Trophoblast cell (in vitro differentiated cells and primary cell): ENCODE results near the gene ZNF618. TPM values are rescaled to one million over a fixed set of nuclear protein-coding genes. Genes with fewer than 3 reads are reported as not detected.
A peak's percentile ranks its signal among the peaks of the same experiment; 100 is the strongest.

Experiments used
- DNase-seq, 2 donors: peaks; one replicate each; pipeline ENCODE4 v3.0.0-alpha.2; 2016
- H2AFZ ChIP-seq: 2 replicates; pipeline ENCODE4 v1.6.1; 2013; ENCODE audit warnings: low read length, moderate library complexity, mild to moderate bottlenecking; ENCODE audit not compliant: insufficient read depth, poor library complexity
- H2AK5ac ChIP-seq: 2 replicates; pipeline ENCODE4 v1.6.1; 2013; ENCODE audit warnings: mild to moderate bottlenecking, low read length
- H2BK120ac ChIP-seq: 2 replicates; pipeline ENCODE4 v1.6.1; 2013; ENCODE audit warnings: low read length, mild to moderate bottlenecking, moderate library complexity; ENCODE audit not compliant: insufficient read depth, poor library complexity
- H2BK12ac ChIP-seq: 2 replicates; pipeline ENCODE4 v1.6.1; 2013; ENCODE audit warnings: mild to moderate bottlenecking, low read length, moderate library complexity
- H2BK5ac ChIP-seq: 2 replicates; pipeline ENCODE4 v1.6.1; 2013; ENCODE audit warnings: low read length, low read depth, moderate library complexity, mild to moderate bottlenecking; ENCODE audit not compliant: poor library complexity
- H3K14ac ChIP-seq: 2 replicates; pipeline ENCODE4 v1.6.1; 2013; ENCODE audit warnings: mild to moderate bottlenecking, low read length
- H3K18ac ChIP-seq: 2 replicates; pipeline ENCODE4 v1.6.1; 2013; ENCODE audit warnings: mild to moderate bottlenecking, low read length
- H3K23ac ChIP-seq: 2 replicates; pipeline ENCODE4 v1.6.1; 2013; ENCODE audit warnings: low read length
- H3K27ac ChIP-seq: 2 replicates; pipeline ENCODE4 v1.5.1; 2013; ENCODE audit warnings: low read depth, mild to moderate bottlenecking, inconsistent platforms, low read length, moderate library complexity
- H3K27me3 ChIP-seq: 2 replicates; pipeline ENCODE4 v1.6.1; 2013; ENCODE audit warnings: inconsistent platforms, mild to moderate bottlenecking, low read length, moderate library complexity; ENCODE audit not compliant: insufficient read depth
- H3K36me3 ChIP-seq, 2 experiments: 1 replicate in 1 of 2; 2 replicates in 1 of 2; pipeline ENCODE4 v1.6.1; 2013; ENCODE audit warnings: low read length in 2 of 2, mild to moderate bottlenecking in 2 of 2, moderate library complexity in 1 of 2; ENCODE audit not compliant: insufficient read depth in 2 of 2, control insufficient read depth in 1 of 2
- H3K4ac ChIP-seq: 2 replicates; pipeline ENCODE4 v1.6.1; 2013; ENCODE audit warnings: low read depth, mild to moderate bottlenecking, low read length, moderate library complexity
- H3K4me1 ChIP-seq, 2 experiments: 1 replicate in 1 of 2; 2 replicates in 1 of 2; pipeline ENCODE4 v1.6.1; 2013; ENCODE audit warnings: low read length in 2 of 2, mild to moderate bottlenecking in 2 of 2, moderate library complexity in 1 of 2; ENCODE audit not compliant: insufficient read depth in 2 of 2, control insufficient read depth in 1 of 2
- H3K4me2 ChIP-seq: 2 replicates; pipeline ENCODE4 v1.6.1; 2013; ENCODE audit warnings: inconsistent platforms, mild to moderate bottlenecking, low read length, moderate library complexity
- H3K4me3 ChIP-seq: 2 replicates; pipeline ENCODE4 v1.5.1; 2013; ENCODE audit warnings: mild to moderate bottlenecking, low read depth, low read length, inconsistent platforms
- H3K79me1 ChIP-seq: one replicate; pipeline ENCODE4 v1.6.1; 2013; ENCODE audit warnings: low read length
- H3K79me2 ChIP-seq: 2 replicates; pipeline ENCODE4 v1.6.1; 2013; ENCODE audit warnings: low read length, mild to moderate bottlenecking; ENCODE audit not compliant: control insufficient read depth, insufficient read depth, poor library complexity
- H3K9ac ChIP-seq: 2 replicates; pipeline ENCODE4 v1.6.1; 2013; ENCODE audit warnings: mild to moderate bottlenecking, low read length
- H3K9me3 ChIP-seq: 2 replicates; pipeline ENCODE4 v1.6.1; 2013; ENCODE audit warnings: low read depth, mild to moderate bottlenecking, control low read depth, inconsistent platforms, low read length; ENCODE audit not compliant: insufficient read depth
- H4K12ac ChIP-seq: 2 replicates; pipeline ENCODE4 v1.6.1; 2013; ENCODE audit warnings: low read depth, mild to moderate bottlenecking, low read length, moderate library complexity
- H4K8ac ChIP-seq: 2 replicates; pipeline ENCODE4 v1.6.1; 2013; ENCODE audit warnings: low read depth, mild to moderate bottlenecking, low read length, moderate library complexity
- H4K91ac ChIP-seq: one replicate; pipeline ENCODE4 v1.6.1; 2013; ENCODE audit warnings: low read depth, mild to moderate bottlenecking, low read length, moderate library complexity
- WGBS: extraction: QIAGEN DNeasy Blood & Tissue Kit; methylation state at CpG from one replicate; pipeline ENCODE4 v1.1.7; 2013; ENCODE audit warnings: missing lambda C conversion rate; ENCODE audit not compliant: insufficient read length, insufficient coverage; ENCODE audit errors: extremely low coverage; 5-methylcytosine and 5-hydroxymethylcytosine counted together
- polyA plus RNA-seq: library from polyadenylated mRNA; stranded (reverse); fragments of 200-250 nt; gene quantifications from 2 replicates; pipeline ENCODE4 v1.2.3, GENCODE V29; 2013

The ZNF618 gene
- 7.8 and 8.5 TPM in 2 replicates for polyA plus RNA-seq

DNA sequence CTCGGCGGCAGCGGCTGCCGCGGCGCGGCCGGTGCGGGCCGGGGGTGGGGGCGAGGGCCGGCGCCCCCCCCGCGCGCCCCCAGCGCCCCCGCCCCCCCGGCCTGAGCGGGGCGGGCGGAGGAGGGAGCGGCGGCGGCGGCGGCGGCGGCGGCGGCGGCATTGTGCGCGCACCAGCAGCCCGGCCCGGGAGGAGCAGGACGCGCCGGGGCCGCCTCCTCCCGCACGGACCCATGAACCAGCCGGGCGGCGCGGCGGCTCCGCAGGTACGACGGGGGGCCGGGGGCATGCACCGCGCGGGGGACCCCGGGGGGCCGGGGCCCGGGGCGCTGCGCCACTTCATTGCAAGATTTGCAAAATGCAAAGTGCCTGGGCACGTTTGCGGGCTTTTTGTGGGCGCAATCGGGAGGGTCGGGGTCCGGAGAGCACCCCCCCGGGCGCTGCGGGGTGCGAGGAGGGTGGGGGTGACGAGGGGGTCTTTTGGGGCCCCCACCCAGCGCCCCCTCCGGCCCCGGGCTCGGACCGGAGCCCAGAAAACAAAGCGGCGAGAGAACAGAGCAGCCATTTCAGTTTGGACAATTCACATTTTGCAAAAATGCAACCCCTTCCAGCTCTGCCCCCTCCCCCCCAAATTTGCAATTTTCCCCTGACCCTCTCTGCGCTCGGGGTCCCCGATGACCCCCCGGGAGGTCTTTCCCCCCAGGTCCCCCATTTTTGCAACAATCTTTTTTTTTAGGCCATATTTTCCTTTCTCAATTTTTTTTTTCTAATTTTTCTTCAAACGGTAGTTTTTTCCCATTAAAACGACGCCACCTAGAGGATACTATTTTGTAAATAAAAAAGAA, at the start of gene ZNF618:
Gene ZNF618, plus strand, starts transcription at position 159 of the 842 bp plus-strand sequence. Its CDS starts 72 bp downstream, at position 231.
- H3K4me1 ChIP-seq = no peaks in the 10 kb centered on the region
- peak; percentile 27 to 58 for DNase-seq
- H3K79me1 ChIP-seq = no peaks in the 10 kb centered on the region
- no peak within 1 kb of the TSS for H3K27ac ChIP-seq
- H3K79me2 ChIP-seq = peaks cover 2% of the 10 kb centered on the region
- no peak within 1 kb of the TSS for H4K12ac ChIP-seq
- WGBS = no CpG with 5 or more reads among the region's 84 CpGs
- H3K14ac ChIP-seq = peak within 1 kb of the TSS; percentile 74
- peak within 1 kb of the TSS; percentile 78 for H3K4me3 ChIP-seq
- H3K4ac ChIP-seq = no peak within 1 kb of the TSS
- H2AFZ ChIP-seq = peak within 1 kb of the TSS; percentile 96
- H2BK120ac ChIP-seq = peak within 1 kb of the TSS; percentile 76
- H3K4me2 ChIP-seq = peak within 1 kb of the TSS; percentile 78
- peak within 1 kb of the TSS; percentile 73 for H4K8ac ChIP-seq
- peak within 1 kb of the TSS; percentile 95 for H3K9ac ChIP-seq
- no peaks in the 10 kb centered on the region for H3K9me3 ChIP-seq
- no peaks in the 10 kb centered on the region for H3K27me3 ChIP-seq
- H3K36me3 ChIP-seq = no peaks in the 10 kb centered on the region
- H4K91ac ChIP-seq = peak within 1 kb of the TSS; percentile 87
- no peak within 1 kb of the TSS for H2BK12ac ChIP-seq
- H3K23ac ChIP-seq = no peak within 1 kb of the TSS
- no peak within 1 kb of the TSS for H2AK5ac ChIP-seq
- peak within 1 kb of the TSS; percentile 40 for H2BK5ac ChIP-seq
- no peak within 1 kb of the TSS for H3K18ac ChIP-seq

DNA sequence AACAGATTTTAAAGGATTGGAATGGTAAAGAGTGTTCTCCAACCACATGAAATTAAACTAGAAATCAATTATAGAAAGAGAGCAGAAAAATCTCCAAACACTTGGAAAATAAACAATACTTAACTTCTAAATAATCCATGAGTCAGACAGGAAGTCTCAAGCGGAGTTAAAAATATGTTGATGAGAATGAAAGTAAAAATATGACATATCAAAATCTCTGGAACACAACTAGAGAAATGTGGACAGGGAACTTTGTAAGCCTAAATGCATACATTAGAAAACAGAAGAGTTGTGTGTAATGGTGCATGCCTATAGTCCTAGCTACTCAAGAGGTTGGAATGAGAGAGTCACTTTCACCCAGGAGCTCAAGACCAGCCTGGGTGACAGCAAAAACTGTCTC, 47.9 kb upstream of the ZNF618 start:
- Histone ChIP-seq H2BK5ac (no peak overlapping the region), H3K14ac (no peak overlapping the region), H4K12ac (no peak overlapping the region), H3K4me3 (no peak overlapping the region), H3K79me1 (no peaks in the 10 kb centered on the region), H3K4me1 (no peaks in the 10 kb centered on the region), H4K8ac (no peak overlapping the region), H3K79me2 (no peaks in the 10 kb centered on the region), H2BK120ac (no peak overlapping the region), H2AFZ (no peak overlapping the region), H3K4me2 (no peak overlapping the region), H3K27ac (no peak overlapping the region), H3K9me3 (no peaks in the 10 kb centered on the region), H3K18ac (no peak overlapping the region), H2BK12ac (no peak overlapping the region), H3K27me3 (no peaks in the 10 kb centered on the region), H3K23ac (no peak overlapping the region), H2AK5ac (no peak overlapping the region), H4K91ac (no peak overlapping the region), H3K36me3 (no peaks in the 10 kb centered on the region), H3K9ac (no peak overlapping the region), H3K4ac (no peak overlapping the region)
- no CpG with 5 or more reads among the region's 1 CpG for WGBS
- DNase-seq = peak in 1 of 2 donors; percentile 37

DNA sequence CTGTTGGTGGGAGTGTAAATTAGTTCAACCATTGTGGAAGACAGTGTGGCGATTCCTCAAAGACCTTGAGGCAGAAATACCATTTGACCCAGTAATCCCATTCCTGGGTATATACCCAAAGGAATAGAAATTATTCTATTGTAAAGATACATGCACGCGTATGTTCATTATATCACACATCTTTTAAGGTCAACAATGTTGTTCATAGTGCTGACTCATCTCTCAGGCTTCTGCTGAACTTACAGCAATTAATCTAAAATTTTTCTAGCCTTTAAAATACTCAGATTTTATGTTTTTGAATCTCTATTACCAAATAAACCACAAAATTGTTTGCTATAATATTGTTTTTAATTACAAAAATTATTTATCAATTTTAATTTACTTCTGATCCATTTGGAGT, 38.8 kb upstream of the ZNF618 start:
- H3K18ac ChIP-seq = no peak overlapping the region
- no peaks in the 10 kb centered on the region for H3K9me3 ChIP-seq

GRCh38 chr9:113842086-113842485, 34.0 kb upstream of the ZNF618 start:
- H3K36me3 ChIP-seq = no peaks in the 10 kb centered on the region
- H3K4me1 ChIP-seq = no peaks in the 10 kb centered on the region
- no peak overlapping the region for H3K4ac ChIP-seq
- H3K4me2 ChIP-seq = no peak overlapping the region
- no peaks in the 10 kb centered on the region for H3K79me1 ChIP-seq
- H4K8ac ChIP-seq = no peak overlapping the region
- no peaks in the 10 kb centered on the region for H3K27me3 ChIP-seq
- H3K9me3 ChIP-seq = peaks cover 4% of the 10 kb centered on the region
- no peak overlapping the region for H2BK12ac ChIP-seq
- no peak overlapping the region for H2BK120ac ChIP-seq
- no peak overlapping the region for H3K18ac ChIP-seq
- H3K79me2 ChIP-seq = no peaks in the 10 kb centered on the region
- H4K12ac ChIP-seq = no peak overlapping the region
- no peak overlapping the region for H3K23ac ChIP-seq
- no peak overlapping the region for H2BK5ac ChIP-seq
- no peak for DNase-seq
- H2AFZ ChIP-seq = no peak overlapping the region
- no peak overlapping the region for H4K91ac ChIP-seq
- H2AK5ac ChIP-seq = no peak overlapping the region
- no peak overlapping the region for H3K4me3 ChIP-seq
- no CpG with 5 or more reads among the region's 3 CpGs for WGBS
- H3K27ac ChIP-seq = no peak overlapping the region
- H3K14ac ChIP-seq = no peak overlapping the region
- H3K9ac ChIP-seq = no peak overlapping the region

More for the DNA sequence above, 38.8 kb upstream of the ZNF618 start:
- no peak overlapping the region for H4K8ac ChIP-seq
- H3K4me1 ChIP-seq = no peaks in the 10 kb centered on the region
- no CpG with 5 or more reads among the region's 3 CpGs for WGBS
- H3K14ac ChIP-seq = no peak overlapping the region
- no peak overlapping the region for H2BK5ac ChIP-seq
- H3K9ac ChIP-seq = no peak overlapping the region
- no peak overlapping the region for H2AK5ac ChIP-seq
- no peaks in the 10 kb centered on the region for H3K27me3 ChIP-seq
- no peak overlapping the region for H3K4me2 ChIP-seq
- no peak overlapping the region for H3K27ac ChIP-seq
- no peak overlapping the region for H3K4me3 ChIP-seq
- no peak overlapping the region for H4K91ac ChIP-seq
- H3K23ac ChIP-seq = no peak overlapping the region
- no peak overlapping the region for H2BK120ac ChIP-seq
- no peaks in the 10 kb centered on the region for H3K79me2 ChIP-seq
- H3K4ac ChIP-seq = no peak overlapping the region
- H3K79me1 ChIP-seq = no peaks in the 10 kb centered on the region
- DNase-seq = no peak
- H2AFZ ChIP-seq = no peak overlapping the region
- H3K36me3 ChIP-seq = no peaks in the 10 kb centered on the region
- no peak overlapping the region for H4K12ac ChIP-seq
- H2BK12ac ChIP-seq = no peak overlapping the region
